HepG2 (cell line): ENCODE measurements around the gene PLET1.

Experiments
- GATAD2A ChIP-seq: IDR thresholded peaks from 2 replicates; pipeline ENCODE4 v1.6.1; 2016
- REST ChIP-seq, 2 experiments: IDR thresholded peaks; 2 replicates each; pipeline ENCODE4 v1.6.1; 2011 to 2012; ENCODE audit warnings: low read length in 2 of 2, borderline replicate concordance in 1 of 2, low read depth in 1 of 2, mild to moderate bottlenecking in 1 of 2, moderate library complexity in 1 of 2

DNA sequence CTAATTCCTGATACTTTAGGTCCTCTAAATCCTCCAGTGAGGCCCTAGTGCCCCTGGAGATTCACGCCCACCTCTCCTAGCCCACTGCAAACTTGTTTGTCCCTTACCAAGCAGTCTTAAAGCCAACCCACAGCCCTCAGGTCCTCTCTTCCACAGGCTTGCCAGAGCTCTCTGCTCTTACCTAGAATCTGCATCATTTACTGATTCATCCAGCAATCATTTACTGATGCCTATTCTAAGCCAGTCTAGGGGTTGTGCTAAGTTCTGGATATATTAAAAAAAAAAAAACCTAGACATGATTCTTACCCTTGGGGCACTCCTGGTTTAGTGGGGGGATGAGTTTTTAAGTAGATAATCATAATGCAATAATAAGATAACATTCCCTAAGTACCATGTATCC is 43.0 kb upstream of the PLET1 start:
- TF ChIP-seq GATAD2A (CRISPR knock-in tag) (no peak), REST (IDR thresholded peaks at IDR 0.05; ENCODE audit: borderline replicate concordance in 1 of 2, low read depth in 1 of 2, low read length in 2 of 2) (no peak)
